ENCODE results near the gene AGXT.

DNA sequence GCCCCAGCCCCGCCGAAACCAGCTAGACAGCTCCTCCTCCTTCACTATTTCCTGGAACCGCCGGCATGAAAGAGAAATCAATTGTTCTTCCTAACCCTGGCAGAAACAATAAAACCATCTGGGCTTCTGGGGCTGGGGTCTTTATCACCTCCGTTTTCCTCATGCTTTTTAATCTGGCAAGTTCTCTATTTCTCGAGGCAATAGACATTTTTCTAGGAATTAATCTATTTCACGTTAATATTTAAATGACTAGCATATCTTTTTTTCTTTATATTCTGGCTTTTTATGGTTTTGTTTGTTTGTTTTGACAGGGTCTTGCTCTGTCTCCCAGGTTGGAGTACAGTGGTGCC lies 47.2 kb upstream of the AGXT start:
- TF ChIP-seq, protein P1, sequence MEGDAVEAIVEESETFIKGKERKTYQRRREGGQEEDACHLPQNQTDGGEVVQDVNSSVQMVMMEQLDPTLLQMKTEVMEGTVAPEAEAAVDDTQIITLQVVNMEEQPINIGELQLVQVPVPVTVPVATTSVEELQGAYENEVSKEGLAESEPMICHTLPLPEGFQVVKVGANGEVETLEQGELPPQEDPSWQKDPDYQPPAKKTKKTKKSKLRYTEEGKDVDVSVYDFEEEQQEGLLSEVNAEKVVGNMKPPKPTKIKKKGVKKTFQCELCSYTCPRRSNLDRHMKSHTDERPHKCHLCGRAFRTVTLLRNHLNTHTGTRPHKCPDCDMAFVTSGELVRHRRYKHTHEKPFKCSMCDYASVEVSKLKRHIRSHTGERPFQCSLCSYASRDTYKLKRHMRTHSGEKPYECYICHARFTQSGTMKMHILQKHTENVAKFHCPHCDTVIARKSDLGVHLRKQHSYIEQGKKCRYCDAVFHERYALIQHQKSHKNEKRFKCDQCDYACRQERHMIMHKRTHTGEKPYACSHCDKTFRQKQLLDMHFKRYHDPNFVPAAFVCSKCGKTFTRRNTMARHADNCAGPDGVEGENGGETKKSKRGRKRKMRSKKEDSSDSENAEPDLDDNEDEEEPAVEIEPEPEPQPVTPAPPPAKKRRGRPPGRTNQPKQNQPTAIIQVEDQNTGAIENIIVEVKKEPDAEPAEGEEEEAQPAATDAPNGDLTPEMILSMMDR (IDR thresholded peaks at IDR 0.05 in 8 of 11, conservative IDR thresholded peaks at IDR 0.05 in 3 of 11), result no peak
- no peak for TF ChIP-seq POLR2A (IDR thresholded peaks at IDR 0.05)
